ENCODE measurements around the gene ANKRD42. TPM values are rescaled to one million over a fixed set of nuclear protein-coding genes. Genes with fewer than 3 reads are reported as not detected.
A peak's percentile ranks its signal among the peaks of the same experiment; 100 is the strongest.

The ANKRD42 gene
- polyA plus RNA-seq, 2 of the 4 experiments (the other 2 are of a cell fraction): 9.1 to 13.2 TPM

GRCh38 chr11:83241291-83241946 lies 47.9 kb downstream of the ANKRD42 start:
- DNase-seq (ENCODE audit: low read depth in 1 of 2, low spot score in 1 of 2) (peak; percentile 64 to 76), ATAC-seq (peak; percentile 100), FAIRE-seq (no peak)
- Histone ChIP-seq H3K9me3 (no peaks in the 10 kb centered on the region), H3K4me1 (no peaks in the 10 kb centered on the region), H3K4me3 (no peak overlapping the region), H3K4me2 (no peak overlapping the region), H3K27ac (no peak overlapping the region)
- peak; percentile 20; the same call in 1 of the 2 replicates for TF ChIP-seq FOSL2 (IDR thresholded peaks at IDR 0.05)
- peak; percentile 89 for TF ChIP-seq FOSL2 (CRISPR knock-in tag; IDR thresholded peaks at IDR 0.05)
- peak; percentile 31; the same call in 2 of the 3 replicates for TF ChIP-seq SMC3 (IDR thresholded peaks at IDR 0.05)
- TF ChIP-seq CTCF (IDR thresholded peaks at IDR 0.05): peak; percentile 71
- TF ChIP-seq RAD21 (conservative IDR thresholded peaks at IDR 0.05 in 1 of 2, IDR thresholded peaks at IDR 0.05 in 1 of 2): peak; percentile 37 to 40; a peak in 2 of 5 replicates
- no peak for TF ChIP-seq CEBPB (IDR thresholded peaks at IDR 0.05)
- 10% methylated on average over 5 of the region's 5 CpGs for WGBS (ENCODE audit: missing lambda C conversion rate)
- ChIA-PET CTCF (interaction anchor here (0.7 to 1.0 kb wide), 2 partner anchors 9 to 41 kb away, joined by 3 to 5 read pairs; no protein-coding TSS in a partner anchor), POLR2A (no interaction called here)

DNA sequence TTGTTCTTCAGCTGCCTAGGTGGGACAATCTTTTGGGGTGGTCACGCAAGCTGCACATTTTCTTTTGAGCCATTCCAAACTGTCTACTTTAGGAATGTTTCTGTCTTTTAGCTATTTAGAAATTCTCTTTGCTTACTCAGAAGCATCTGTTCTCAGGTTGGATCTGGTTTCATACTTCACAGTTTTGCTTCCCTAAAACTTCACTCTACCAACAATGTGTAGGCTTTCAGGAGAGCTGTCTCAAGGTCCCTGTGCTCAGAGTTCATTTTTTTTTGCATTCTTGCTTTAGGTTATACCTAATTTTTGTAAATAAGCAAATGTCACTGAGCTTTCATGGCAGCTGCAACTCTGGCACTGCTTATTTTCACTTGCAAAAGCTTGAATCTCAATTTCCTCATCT lies 55.9 kb downstream of the ANKRD42 start:
- no peak for DNase-seq (ENCODE audit: low read depth in 1 of 2, low spot score in 1 of 2)
- Histone ChIP-seq H3K4me1 (no peaks in the 10 kb centered on the region), H3K4me3 (no peak overlapping the region), H3K9me3 (no peaks in the 10 kb centered on the region), H3K4me2 (no peak overlapping the region), H3K27ac (no peak overlapping the region)
- 87% methylated on average over 1 of the region's 1 CpG for WGBS (ENCODE audit: missing lambda C conversion rate)
- no peak for TF ChIP-seq CHD2 (IDR thresholded peaks at IDR 0.05; ENCODE audit: low read length, partially characterized antibody)
- no peak for TF ChIP-seq NFE2L2 (conservative IDR thresholded peaks at IDR 0.05; ENCODE audit: low read length)
- no peak for TF ChIP-seq TP53 (CRISPR knock-in tag; IDR thresholded peaks at IDR 0.05)
- TF ChIP-seq FOSB (CRISPR knock-in tag; IDR thresholded peaks at IDR 0.05): no peak
- TF ChIP-seq KDM1A (IDR thresholded peaks at IDR 0.05; ENCODE audit: low read depth): no peak
- ChIA-PET POLR2A (no interaction called here), CTCF (interaction anchor here (0.6 to 3.6 kb wide), 40 partner anchors 8 to 574 kb away, joined by 3 to 22 read pairs (median 5); partner anchors contain the start of gene DDIAS)
- no peak for ATAC-seq
- FAIRE-seq: peak; percentile 18

GRCh38 chr11:83249972-83250593 lies 56.6 kb downstream of the ANKRD42 start:
- CTCF ChIA-PET: interaction anchor here (0.5 to 3.6 kb wide), 48 partner anchors 8 to 792 kb away, joined by 3 to 22 read pairs (median 4); partner anchors contain the start of genes DDIAS and FAM181B
- TF ChIP-seq SMC3 (IDR thresholded peaks at IDR 0.05) (peak; percentile 75), SREBF2 (IDR thresholded peaks at IDR 0.05) (no peak), CTCF (IDR thresholded peaks at IDR 0.05) (peak; percentile 77), JUNB (IDR thresholded peaks at IDR 0.05) (no peak), CEBPB (IDR thresholded peaks at IDR 0.05) (0 out of 4 replicates have a peak, but pooled peaks of 1 of the 2 experiments have one; percentile 11), RAD21 (conservative IDR thresholded peaks at IDR 0.05 in 1 of 2, IDR thresholded peaks at IDR 0.05 in 1 of 2) (peak; percentile 65 to 66)
- FAIRE-seq: no peak
- no peak overlapping the region for H3K4me3 ChIP-seq
- H3K9me3 ChIP-seq: no peaks in the 10 kb centered on the region
- ATAC-seq: peak; percentile 79 to 93; a peak in 4 of 6 replicates
- no peaks in the 10 kb centered on the region for H3K4me1 ChIP-seq
- H3K4me2 ChIP-seq: no peak overlapping the region
- no peak overlapping the region for H3K27ac ChIP-seq
- 5% methylated on average over 4 of the region's 4 CpGs for WGBS (ENCODE audit: missing lambda C conversion rate)
- POLR2A ChIA-PET: interaction anchor here (1.0 kb wide), 1 partner anchor 165 kb away, joined by 3 read pairs; no protein-coding TSS in a partner anchor
- peak; percentile 36 to 58 for DNase-seq (ENCODE audit: low read depth in 1 of 2, low spot score in 1 of 2)

DNA sequence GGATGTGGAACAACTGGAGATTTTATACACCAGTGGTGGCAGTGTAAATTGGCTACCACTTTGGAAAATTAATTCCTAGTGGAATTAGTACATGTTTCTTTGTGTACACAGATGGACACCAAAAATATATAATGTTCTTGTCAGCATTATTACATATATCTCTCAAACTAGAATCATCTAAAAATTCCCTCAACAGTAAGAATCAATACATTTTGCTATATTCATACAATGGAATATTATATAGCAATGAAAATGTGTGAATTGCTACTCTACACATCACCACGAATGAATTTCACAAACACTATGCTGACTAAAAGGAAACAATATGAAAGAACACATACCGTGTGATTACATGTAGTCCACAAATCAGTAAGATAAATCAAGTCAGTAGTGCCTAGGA lies 58.8 kb downstream of the ANKRD42 start:
- 73% methylated on average over 2 of the region's 2 CpGs for WGBS (ENCODE audit: missing lambda C conversion rate)
- ChIA-PET POLR2A (no interaction called here), CTCF (no interaction called here)
- no peaks in the 10 kb centered on the region for H3K9me3 ChIP-seq
- H3K27ac ChIP-seq: no peak overlapping the region
- ATAC-seq (no peak), FAIRE-seq (peak; percentile 65), DNase-seq (ENCODE audit: low read depth in 1 of 2, low spot score in 1 of 2) (no peak)
- H3K4me3 ChIP-seq: no peak overlapping the region
- TF ChIP-seq MAFK (IDR thresholded peaks at IDR 0.05; ENCODE audit: partially characterized antibody): peak; percentile 31
- no peak for TF ChIP-seq KDM5A (IDR thresholded peaks at IDR 0.05)
- TF ChIP-seq JUNB (IDR thresholded peaks at IDR 0.05): no peak
- H3K4me1 ChIP-seq: no peaks in the 10 kb centered on the region
- H3K4me2 ChIP-seq: no peak overlapping the region

Data from A549 (cell line).